H1 (cell line): ENCODE measurements around the gene LANCL2. TPM values are rescaled to one million over a fixed set of nuclear protein-coding genes. Genes with fewer than 3 reads are reported as not detected.

ENCODE experiments used
- CTCF ChIA-PET: fragments of 300-600 bp; sonication (Branson Sonifier 250); formaldehyde crosslinking; loops from one replicate; lab custom pipeline; 2021; ENCODE audit not compliant: partially characterized antibody; lab: Charles Lee
- POLR2A ChIA-PET: fragments of 300-600 bp; sonication (Branson Sonifier 250); formaldehyde crosslinking; loops from one replicate; lab custom pipeline; 2021; ENCODE audit warnings: inconsistent platforms; ENCODE audit not compliant: partially characterized antibody; lab: Charles Lee
- DNase-seq, 2 experiments: peaks; one replicate each; pipeline versions ENCODE4 v3.0.0 to v3.0.0-alpha.2; 2010 to 2022; ENCODE audit warnings: low spot score in 2 of 2, low read depth in 1 of 2, mixed read lengths in 1 of 2
- FAIRE-seq: peaks from 2 replicates; lab custom pipeline; 2011; peaks lifted over from hg19 to GRCh38; lab: Jason Lieb, UNC
- H2AFZ ChIP-seq: 2 replicates; pipeline ENCODE4 v1.8.1; 2012; ENCODE audit warnings: low read length, inconsistent platforms
- H2AK5ac ChIP-seq: 2 replicates; pipeline ENCODE4 v1.6.1; 2013; ENCODE audit warnings: low read depth, low read length
- H2BK120ac ChIP-seq: replicated peaks from 2 replicates; pipeline ENCODE3; 2013; ENCODE audit warnings: low read depth, low read length, inconsistent platforms
- H2BK12ac ChIP-seq: 2 replicates; pipeline ENCODE4 v1.6.1; 2013; ENCODE audit warnings: low read depth, low read length
- H2BK15ac ChIP-seq: 2 replicates; pipeline ENCODE4 v1.6.1; 2013; ENCODE audit warnings: low read length
- H2BK20ac ChIP-seq: 2 replicates; pipeline ENCODE4 v1.6.1; 2013; ENCODE audit warnings: low read length
- H2BK5ac ChIP-seq: 2 replicates; pipeline ENCODE4 v1.6.1; 2013; ENCODE audit warnings: low read depth, low read length
- H3K14ac ChIP-seq: 2 replicates; pipeline ENCODE4 v1.6.1; 2013; ENCODE audit warnings: inconsistent platforms; ENCODE audit not compliant: insufficient read length
- H3K18ac ChIP-seq: 2 replicates; pipeline ENCODE4 v1.6.1; 2013; ENCODE audit warnings: low read length; ENCODE audit errors: extremely low read depth
- H3K23ac ChIP-seq: 2 replicates; pipeline ENCODE4 v1.6.1; 2013; ENCODE audit warnings: inconsistent platforms; ENCODE audit not compliant: insufficient read length
- H3K23me2 ChIP-seq: 2 replicates; pipeline ENCODE4 v1.6.1; 2013; ENCODE audit warnings: low read depth, low read length
- H3K27ac ChIP-seq: 2 replicates; pipeline ENCODE4 v1.6.1; 2011; ENCODE audit warnings: low read depth, low read length, inconsistent platforms
- H3K27me3 ChIP-seq, 4 experiments: replicated peaks in 1 of 4; 1 replicate in 1 of 4; 2 replicates in 3 of 4; pipeline versions ENCODE4 v1.6.1 to v1.8.1; 2011 to 2013; ENCODE audit warnings: low read length in 3 of 4, mild to moderate bottlenecking in 3 of 4, inconsistent platforms in 2 of 4, mixed read lengths in 2 of 4, moderate library complexity in 1 of 4; ENCODE audit not compliant: control insufficient read depth in 3 of 4, insufficient read depth in 3 of 4; ENCODE audit errors: extremely low read depth in 1 of 4
- H3K36me3 ChIP-seq, 4 experiments: 2 replicates each; pipeline versions ENCODE4 v1.6.1 to v1.8.1; 2011 to 2013; ENCODE audit warnings: mild to moderate bottlenecking in 4 of 4, low read length in 3 of 4, moderate library complexity in 2 of 4, control low read depth in 1 of 4, inconsistent platforms in 1 of 4; ENCODE audit not compliant: insufficient read depth in 4 of 4, control insufficient read depth in 2 of 4
- H3K4ac ChIP-seq: replicated peaks from 2 replicates; pipeline ENCODE3; 2013; ENCODE audit warnings: low read length, low read depth, mixed read lengths, inconsistent platforms; ENCODE audit not compliant: insufficient read length
- H3K4me1 ChIP-seq, 4 experiments: replicated peaks in 1 of 4; 1 replicate in 1 of 4; 2 replicates in 3 of 4; pipeline versions ENCODE4 v1.6.1 to v1.8.1; 2011 to 2013; ENCODE audit warnings: low read length in 3 of 4, inconsistent platforms in 2 of 4, mixed read lengths in 1 of 4; ENCODE audit not compliant: insufficient read depth in 4 of 4, control insufficient read depth in 3 of 4
- H3K4me2 ChIP-seq, 2 experiments: 2 replicates each; pipeline versions ENCODE4 v1.6.1 to v1.8.1; 2011 to 2013; ENCODE audit warnings: low read depth in 2 of 2, low read length in 2 of 2, control low read depth in 1 of 2, inconsistent platforms in 1 of 2, mild to moderate bottlenecking in 1 of 2; ENCODE audit not compliant: insufficient read depth in 1 of 2
- H3K4me3 ChIP-seq, 4 experiments: fragments of 200-600, 300-600 bp in 1 of 4; sonication (generic), shearing (Covaris generic), sonication (Bioruptor Twin) in 1 of 4; 2 replicates each; pipeline versions ENCODE4 v1.5.1 to v1.8.1; 2011 to 2016; ENCODE audit warnings: low read length in 4 of 4, low read depth in 3 of 4, control low read depth in 2 of 4, inconsistent platforms in 2 of 4, mild to moderate bottlenecking in 2 of 4, mixed read lengths in 1 of 4, moderate library complexity in 1 of 4; ENCODE audit not compliant: insufficient read depth in 2 of 4; ENCODE audit errors: extremely low read depth in 1 of 4
- H3K56ac ChIP-seq: replicated peaks from 2 replicates; pipeline ENCODE3; 2013; ENCODE audit warnings: low read depth, mild to moderate bottlenecking, mixed read lengths, low read length, inconsistent platforms; ENCODE audit not compliant: insufficient read length
- H3K79me1 ChIP-seq: 2 replicates; pipeline ENCODE4 v1.6.1; 2013; ENCODE audit warnings: low read depth, low read length, control low read depth
- H3K79me2 ChIP-seq, 2 experiments: 2 replicates each; pipeline versions ENCODE4 v1.6.1 to v1.8.1; 2012 to 2013; ENCODE audit warnings: low read length in 2 of 2, mild to moderate bottlenecking in 2 of 2, inconsistent platforms in 1 of 2; ENCODE audit not compliant: insufficient read depth in 2 of 2, control insufficient read depth in 1 of 2
- H3K9ac ChIP-seq, 4 experiments: replicated peaks in 1 of 4; 1 replicate in 1 of 4; 2 replicates in 3 of 4; pipeline versions ENCODE4 v1.6.1 to v1.8.1; 2011 to 2013; ENCODE audit warnings: low read depth in 3 of 4, low read length in 3 of 4, control low read depth in 2 of 4, mild to moderate bottlenecking in 2 of 4, moderate library complexity in 2 of 4, inconsistent platforms in 1 of 4; ENCODE audit errors: extremely low read depth in 1 of 4
- H3K9me3 ChIP-seq, 2 experiments: 2 replicates each; pipeline versions ENCODE4 v1.6.1 to v1.8.1; 2012 to 2013; ENCODE audit warnings: mild to moderate bottlenecking in 2 of 2, moderate library complexity in 2 of 2, control low read depth in 1 of 2, inconsistent platforms in 1 of 2, low read depth in 1 of 2, low read length in 1 of 2, mixed read lengths in 1 of 2; ENCODE audit not compliant: insufficient read depth in 2 of 2
- H4K20me1 ChIP-seq, 2 experiments: replicated peaks in 1 of 2; 2 replicates each; pipeline versions ENCODE3 to v1.8.1; 2011 to 2013; ENCODE audit warnings: inconsistent platforms in 2 of 2, low read length in 2 of 2, mild to moderate bottlenecking in 1 of 2; ENCODE audit not compliant: insufficient read depth in 2 of 2, control insufficient read depth in 1 of 2
- H4K5ac ChIP-seq: 2 replicates; pipeline ENCODE4 v1.6.1; 2013; ENCODE audit warnings: low read length, low read depth, mixed read lengths, inconsistent platforms; ENCODE audit not compliant: insufficient read length
- H4K8ac ChIP-seq: 2 replicates; pipeline ENCODE4 v1.8.0; 2013; ENCODE audit warnings: mild to moderate bottlenecking, moderate library complexity, low read length, inconsistent platforms; ENCODE audit not compliant: insufficient read depth; ENCODE audit errors: extremely low read depth
- H4K91ac ChIP-seq: replicated peaks from 2 replicates; pipeline ENCODE3; 2013; ENCODE audit warnings: low read length, mixed read lengths, inconsistent platforms; ENCODE audit not compliant: insufficient read length
- CHD1 ChIP-seq: IDR thresholded peaks from 2 replicates; pipeline ENCODE4 v1.6.1; 2012; ENCODE audit warnings: low read depth, low read length, improper control_type of control experiment
- CTBP2 ChIP-seq: IDR thresholded peaks from 2 replicates; pipeline ENCODE4 v1.7.0; 2011; ENCODE audit warnings: borderline replicate concordance, mild to moderate bottlenecking, moderate library complexity, mixed read lengths, low read length; ENCODE audit not compliant: insufficient read depth, insufficient read length
- KDM5A ChIP-seq: fragments of 200-600 bp; IDR thresholded peaks from 2 replicates; pipeline ENCODE4 v1.7.1; 2012; ENCODE audit warnings: mild to moderate bottlenecking, low read length, inconsistent platforms, mixed read lengths
- NANOG ChIP-seq: IDR thresholded peaks from 2 replicates; pipeline ENCODE4 v1.6.1; 2011; ENCODE audit warnings: low read length, low read depth, mild to moderate bottlenecking, inconsistent platforms; ENCODE audit not compliant: insufficient read depth, poor library complexity, severe bottlenecking
- POU5F1 ChIP-seq: IDR thresholded peaks from 2 replicates; pipeline ENCODE4 v1.6.1; 2011; ENCODE audit warnings: low read depth, mild to moderate bottlenecking, low read length, moderate library complexity
- RBBP5 ChIP-seq: IDR thresholded peaks from 2 replicates; pipeline ENCODE4 v1.7.1; 2012; ENCODE audit warnings: low read depth, mild to moderate bottlenecking, inconsistent platforms, low read length, moderate library complexity, borderline replicate concordance
- RFX5 ChIP-seq: IDR thresholded peaks from 2 replicates; pipeline ENCODE4 v1.6.1; 2011; ENCODE audit warnings: low read depth, low read length, improper control_type of control experiment, borderline replicate concordance
- SIN3A ChIP-seq, 2 experiments: IDR thresholded peaks in 1 of 2; conservative IDR thresholded peaks in 1 of 2; 2 replicates each; pipeline ENCODE4 v1.6.1; 2011 to 2012; ENCODE audit warnings: low read length in 2 of 2, improper control_type of control experiment in 1 of 2, low read depth in 1 of 2, mild to moderate bottlenecking in 1 of 2
- WGBS, 2 experiments: shearing (Covaris generic) in 1 of 2; methylation state at CpG; one replicate each; pipeline versions ENCODE4 v1.1.6 to v1.1.7; 2013 to 2015; ENCODE audit warnings: low lambda C conversion rate in 2 of 2, mixed read lengths in 2 of 2, inconsistent platforms in 1 of 2, low coverage in 1 of 2, missing lambda C conversion rate in 1 of 2; ENCODE audit not compliant: insufficient replicate concordance in 2 of 2, insufficient coverage in 1 of 2, insufficient read length in 1 of 2; ENCODE audit errors: extremely low coverage in 1 of 2, missing lambda C conversion rate in 1 of 2; 5-methylcytosine and 5-hydroxymethylcytosine counted together
- polyA plus RNA-seq, 7 experiments: library from polyadenylated mRNA; depleted of rRNA in 3 of 7; stranded (reverse) in 5 of 7; unstranded in 2 of 7; fragments of >200 nt in 5 of 7; fragments of 200-250 nt in 2 of 7; gene quantifications; 1 replicate in 5 of 7; 2 replicates in 1 of 7; 4 replicates in 1 of 7; pipeline versions ENCODE4 v1.2.1 to v1.2.3, GENCODE V29; 2011 to 2013; ENCODE audit warnings: missing spikeins in 2 of 7, mixed read lengths in 2 of 7
- total RNA-seq: library from RNA; stranded (reverse); fragmentation: NEBNext Ultra II Directional; extraction: Animal tissue kit (Norgen Biotek cat#: 25700); gene quantifications from 2 replicates; pipeline ENCODE4 v1.2.1, GENCODE V29; 2021

Gene LANCL2
- total and polyA plus RNA-seq, 2 of the 8 experiments (the other 6 are each of a cell fraction or from before 2014, with no cell fraction given), result 9.2 to 9.5 TPM

DNA sequence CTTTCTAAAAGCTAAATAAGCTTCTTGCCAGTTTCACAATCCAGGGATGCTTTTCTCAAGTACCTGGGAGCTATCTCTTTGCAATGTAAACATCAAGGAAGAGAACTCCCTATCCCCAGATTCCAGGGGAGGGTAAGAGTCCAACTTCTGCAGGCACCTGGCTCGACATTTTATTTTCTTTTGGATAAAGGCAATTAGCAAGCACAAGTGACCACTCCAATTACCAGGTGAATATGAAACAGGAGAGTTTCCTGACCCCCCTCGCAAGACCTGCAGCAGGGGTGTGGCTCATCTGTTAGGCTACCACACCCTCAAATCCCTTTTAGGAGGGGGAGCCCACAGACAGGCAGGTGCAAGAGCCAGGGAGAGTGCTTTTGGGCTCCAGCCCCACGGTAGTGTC is 28.6 kb upstream of the LANCL2 start:
- no peak for DNase-seq
- no peaks in the 10 kb centered on the region for H3K23me2 ChIP-seq
- H4K91ac ChIP-seq, result no peak overlapping the region
- no peak for FAIRE-seq
- ChIA-PET CTCF (interaction anchor here (2.1 kb wide), 1 partner anchor 77 kb away, joined by 5 read pairs; no protein-coding TSS in a partner anchor), POLR2A (interaction anchor here (1.2 to 1.4 kb wide), 2 partner anchors 29 to 36 kb away, joined by 3 to 6 read pairs; no protein-coding TSS in a partner anchor)
- peaks cover 0 to 2% (median 0%) of the 10 kb centered on the region in 4 experiments; a peak in 2 of 7 replicates for H3K4me1 ChIP-seq
- H2AK5ac ChIP-seq, result no peak overlapping the region
- no peak overlapping the region for H2BK12ac ChIP-seq
- no peak overlapping the region for H3K18ac ChIP-seq
- 71% methylated on average over 3 of the region's 3 CpGs; no CpG with 5 or more reads in 1 of the 2 experiments for WGBS, 2 experiments
- no peak overlapping the region for H2BK20ac ChIP-seq
- H2BK15ac ChIP-seq, result no peak overlapping the region
- H3K23ac ChIP-seq, result no peak overlapping the region
- H3K27ac ChIP-seq, result no peak overlapping the region
- H4K20me1 ChIP-seq, result no peaks in the 10 kb centered on the region
- H2BK120ac ChIP-seq, result no peak overlapping the region
- H4K8ac ChIP-seq, result no peak overlapping the region
- no peaks in the 10 kb centered on the region for H3K9me3 ChIP-seq
- H3K27me3 ChIP-seq, result no peaks in the 10 kb centered on the region
- peak overlapping the region in 1 of 2 experiments; percentile 34; a peak in 1 of 4 replicates for H3K4me2 ChIP-seq
- no peak overlapping the region for H2AFZ ChIP-seq
- no peak overlapping the region for H2BK5ac ChIP-seq
- H4K5ac ChIP-seq, result no peak overlapping the region
- H3K79me2 ChIP-seq, result no peaks in the 10 kb centered on the region
- no peak overlapping the region for H3K14ac ChIP-seq
- H3K79me1 ChIP-seq, result no peaks in the 10 kb centered on the region
- no peak overlapping the region for H3K9ac ChIP-seq
- H3K36me3 ChIP-seq, result no peaks in the 10 kb centered on the region
- no peak overlapping the region for H3K4ac ChIP-seq
- H3K4me3 ChIP-seq, result no peak overlapping the region
- H3K56ac ChIP-seq, result no peak overlapping the region
- no peak for TF ChIP-seq CHD1
- no peak for TF ChIP-seq CTBP2
- TF ChIP-seq KDM5A, result no peak
- TF ChIP-seq RBBP5, result no peak
- no peak for TF ChIP-seq RFX5
- TF ChIP-seq POU5F1, result no peak
- no peak for TF ChIP-seq SIN3A (conservative IDR thresholded peaks at IDR 0.05 in 1 of 2, IDR thresholded peaks at IDR 0.05 in 1 of 2; ENCODE audit: low read depth in 1 of 2, low read length in 2 of 2)
- TF ChIP-seq NANOG, result no peak
